PC-9 (cell line): ENCODE measurements around the gene SLC35G2. TPM values are rescaled to one million over a fixed set of nuclear protein-coding genes. Genes with fewer than 3 reads are reported as not detected.

Source experiments
- BruUV-seq: library from RNA; stranded (reverse); fragments of 400-500 nt; replicated peaks from 2 replicates; lab custom pipeline; 2021; lab: Mats Ljungman, UMichigan
- CTCF ChIA-PET: fragments of 300-600 bp; sonication (Branson Sonifier 250); formaldehyde crosslinking; loops from one replicate; lab custom pipeline; 2022; ENCODE audit warnings: antibody characterized with exemption; lab: Charles Lee
- POLR2A ChIA-PET: fragments of 300-600 bp; sonication (Branson Sonifier 250); formaldehyde crosslinking; loops from one replicate; lab custom pipeline; 2022; ENCODE audit warnings: antibody characterized with exemption; ENCODE audit not compliant: unreplicated experiment; lab: Charles Lee
- DNase-seq, 2 experiments: peaks; one replicate each; pipeline versions ENCODE4 v3.0.0 to v3.0.0-alpha.2; 2015 to 2022; ENCODE audit warnings: mixed read lengths in 1 of 2
- H2AFZ ChIP-seq: fragments of 200-600 bp; sonication (generic); 2 replicates; pipeline ENCODE4 v1.8.1; 2017; ENCODE audit warnings: antibody characterized with exemption
- H3F3A ChIP-seq: fragments of 200-600 bp; sonication (generic); 2 replicates; pipeline ENCODE4 v1.8.1; 2017; ENCODE audit warnings: antibody characterized with exemption, mild to moderate bottlenecking, low read depth; ENCODE audit not compliant: insufficient read depth
- H3K27ac ChIP-seq: fragments of 200-600 bp; sonication (generic); 2 replicates; pipeline ENCODE4 v1.6.1; 2016; ENCODE audit warnings: mixed run types
- H3K27me3 ChIP-seq: fragments of 200-600 bp; sonication (generic); 2 replicates; pipeline ENCODE4 v1.6.1; 2016; ENCODE audit warnings: low read depth, mixed run types; ENCODE audit not compliant: insufficient read depth
- H3K36me3 ChIP-seq: fragments of 200-600 bp; sonication (generic); 2 replicates; pipeline ENCODE4 v1.6.1; 2016; ENCODE audit warnings: low read depth, mixed run types
- H3K4me1 ChIP-seq: fragments of 200-600 bp; sonication (generic); replicated peaks from 2 replicates; pipeline ENCODE4 v1.6.1; 2016; ENCODE audit warnings: mixed run types; ENCODE audit not compliant: insufficient read depth
- H3K4me2 ChIP-seq: fragments of 200-600 bp; sonication (generic); 2 replicates; pipeline ENCODE4 v1.6.1; 2017; ENCODE audit warnings: mixed run types
- H3K4me3 ChIP-seq: fragments of 200-600 bp; sonication (generic); 2 replicates; pipeline ENCODE4 v1.6.1; 2016; ENCODE audit warnings: mixed run types
- H3K79me2 ChIP-seq: fragments of 200-600 bp; sonication (generic); 2 replicates; pipeline ENCODE4 v1.6.1; 2017; ENCODE audit warnings: low read depth, mixed run types
- H3K9me2 ChIP-seq: fragments of 200-600 bp; sonication (generic); 2 replicates; pipeline ENCODE4 v1.8.1; 2017; ENCODE audit warnings: mild to moderate bottlenecking; ENCODE audit not compliant: insufficient read depth
- H3K9me3 ChIP-seq: fragments of 200-600 bp; sonication (generic); 2 replicates; pipeline ENCODE4 v1.8.1; 2016; ENCODE audit warnings: low read depth; ENCODE audit not compliant: insufficient read depth
- H4K20me1 ChIP-seq: fragments of 200-600 bp; sonication (generic); 2 replicates; pipeline ENCODE4 v1.8.1; 2017; ENCODE audit not compliant: insufficient read depth
- CTCF ChIP-seq: fragments of 200-600 bp; sonication (generic); conservative IDR thresholded peaks from 2 replicates; pipeline ENCODE4 v1.6.1; 2017; ENCODE audit warnings: mixed run types, antibody characterized with exemption, mild to moderate bottlenecking, moderate library complexity
- EZH2 ChIP-seq: fragments of 200-600 bp; sonication (generic); IDR thresholded peaks from 2 replicates; pipeline ENCODE4 v1.8.0; 2017; ENCODE audit warnings: antibody characterized with exemption, low read depth
- intact Hi-C: fragments of 100-400 bp; cut with micrococcal nuclease; formaldehyde crosslinking; loops from one replicate; pipeline ENCODE4 v1.10.0; 2022; ENCODE audit not compliant: unreplicated experiment
- total RNA-seq: library from RNA; stranded (reverse); gene quantifications from 2 replicates; pipeline ENCODE4 v1.2.3, GENCODE V29; 2021

The SLC35G2 gene
- total RNA-seq, 1 experiment from 2014 or later, result 5.0 TPM

- H3K4me3 ChIP-seq, result no peak overlapping the region
- BruUV-seq, result no TSS peak
- ChIA-PET CTCF (no interaction called here), POLR2A (no interaction called here)
- no peak overlapping the region for H2AFZ ChIP-seq
- no peaks in the 10 kb centered on the region for H3K9me3 ChIP-seq
- peaks cover 28% of the 10 kb centered on the region; the same call in 1 of the 2 replicates for H3K79me2 ChIP-seq
- no peaks in the 10 kb centered on the region for H4K20me1 ChIP-seq
- H3F3A ChIP-seq, result 0 out of 2 replicates have a peak, but pooled peaks cover 4% of the 10 kb centered on the region
- no peaks in the 10 kb centered on the region for H3K27me3 ChIP-seq
- no peaks in the 10 kb centered on the region for H3K9me2 ChIP-seq
- DNase-seq, result no peak
- intact Hi-C loops, result no loop called here
- no peak overlapping the region for H3K4me2 ChIP-seq
- peaks cover 4% of the 10 kb centered on the region; the same call in 1 of the 2 replicates for H3K36me3 ChIP-seq
- H3K4me1 ChIP-seq, result 0 out of 2 replicates have a peak, but pooled peaks cover 12% of the 10 kb centered on the region
- TF ChIP-seq CTCF, result no peak
- TF ChIP-seq EZH2, result no peak
- no peak overlapping the region for H3K27ac ChIP-seq
Measured at GRCh38 chr3:136840252-136840651, 21.3 kb downstream of the SLC35G2 start.

- no peak for DNase-seq
- Histone ChIP-seq H3K27me3 (no peaks in the 10 kb centered on the region), H3K27ac (no peak overlapping the region), H3K9me3 (no peaks in the 10 kb centered on the region), H3K9me2 (no peaks in the 10 kb centered on the region), H3K4me2 (no peak overlapping the region), H4K20me1 (peaks cover 3% of the 10 kb centered on the region; the same call in 1 of the 2 replicates), H3K4me1 (0 out of 2 replicates have a peak, but pooled peaks cover 12% of the 10 kb centered on the region), H3K36me3 (peaks cover 6% of the 10 kb centered on the region; the same call in 1 of the 2 replicates), H3F3A (no peaks in the 10 kb centered on the region), H3K4me3 (no peak overlapping the region), H2AFZ (no peak overlapping the region), H3K79me2 (peaks cover 16% of the 10 kb centered on the region; the same call in 1 of the 2 replicates)
- ChIA-PET POLR2A (no interaction called here), CTCF (no interaction called here)
- TF ChIP-seq EZH2, result no peak
- TF ChIP-seq CTCF, result no peak
- intact Hi-C loops, result no loop called here
- no TSS peak for BruUV-seq
Measured at GRCh38 chr3:136842294-136842693, 23.4 kb downstream of the SLC35G2 start.

GRCh38 chr3:136844724-136845123 lies 25.8 kb downstream of the SLC35G2 start:
- intact Hi-C loops, result no loop called here
- Histone ChIP-seq H3K9me3 (no peaks in the 10 kb centered on the region), H4K20me1 (peaks cover 3% of the 10 kb centered on the region; the same call in 1 of the 2 replicates), H3K27ac (no peak overlapping the region), H3F3A (no peaks in the 10 kb centered on the region), H3K4me3 (no peak overlapping the region), H3K4me2 (no peak overlapping the region), H3K27me3 (no peaks in the 10 kb centered on the region), H3K4me1 (no peaks in the 10 kb centered on the region), H3K36me3 (peaks cover 6% of the 10 kb centered on the region; the same call in 1 of the 2 replicates), H3K79me2 (peaks cover 14% of the 10 kb centered on the region; the same call in 1 of the 2 replicates), H3K9me2 (no peaks in the 10 kb centered on the region), H2AFZ (no peak overlapping the region)
- BruUV-seq, result no TSS peak
- POLR2A ChIA-PET, result no interaction called here
- no peak for TF ChIP-seq CTCF
- no peak for TF ChIP-seq EZH2
- CTCF ChIA-PET, result no interaction called here
- no peak for DNase-seq
